Endothelial cell of umbilical vein (primary cell): ENCODE measurements around the gene SUPT3H. TPM values are rescaled to one million over a fixed set of nuclear protein-coding genes. Genes with fewer than 3 reads are reported as not detected.

Source experiments
- BruUV-seq: library from RNA; stranded (reverse); fragments of 400-500 nt; replicated peaks from 2 replicates; lab custom pipeline; 2021; lab: Mats Ljungman, UMichigan
- CTCF ChIA-PET: fragments of 300-600, 350-600 bp; sonication (Branson Sonifier 250); formaldehyde crosslinking; loops from one replicate; lab custom pipeline; 2021; ENCODE audit warnings: antibody characterized with exemption, inconsistent platforms; lab: Charles Lee
- POLR2A ChIA-PET: fragments of 300-600, 350-600 bp; sonication (Branson Sonifier 250); formaldehyde crosslinking; loops from one replicate; lab custom pipeline; 2021; ENCODE audit warnings: antibody characterized with exemption, inconsistent platforms; lab: Charles Lee
- DNase-seq: peaks from one replicate; pipeline ENCODE4 v3.0.0-alpha.2; 2011; ENCODE audit warnings: low read depth, low spot score
- FAIRE-seq: peaks from 2 replicates; lab custom pipeline; 2011; peaks lifted over from hg19 to GRCh38; lab: Jason Lieb, UNC
- H2AFZ ChIP-seq: 2 replicates; pipeline ENCODE4 v1.6.0; 2012; ENCODE audit warnings: low read depth, low read length, control low read depth, inconsistent platforms
- H3K27ac ChIP-seq: 2 replicates; pipeline ENCODE4 v1.5.1; 2011; ENCODE audit warnings: low read depth, mild to moderate bottlenecking, control low read depth, low read length, moderate library complexity; ENCODE audit not compliant: insufficient read depth
- H3K27me3 ChIP-seq, 2 experiments: 2 replicates each; pipeline versions ENCODE4 v1.6.0 to v1.6.1; 2011; ENCODE audit warnings: low read length in 2 of 2, mixed read lengths in 1 of 2; ENCODE audit not compliant: control insufficient read depth in 2 of 2, insufficient read depth in 2 of 2
- H3K36me3 ChIP-seq, 2 experiments: 2 replicates in 1 of 2; 3 replicates in 1 of 2; pipeline ENCODE4 v1.5.1; 2011; ENCODE audit warnings: low read length in 2 of 2, mild to moderate bottlenecking in 1 of 2, moderate library complexity in 1 of 2; ENCODE audit not compliant: control insufficient read depth in 2 of 2, insufficient read depth in 2 of 2; ENCODE audit errors: extremely low read depth in 1 of 2
- H3K4me1 ChIP-seq: 3 replicates; pipeline ENCODE4 v1.5.1; 2011; ENCODE audit warnings: mild to moderate bottlenecking, low read length; ENCODE audit not compliant: control insufficient read depth, insufficient read depth; ENCODE audit errors: extremely low read depth
- H3K4me2 ChIP-seq: 2 replicates; pipeline ENCODE4 v1.6.1; 2011; ENCODE audit warnings: low read length, control low read depth, mixed read lengths; ENCODE audit not compliant: insufficient read depth
- H3K4me3 ChIP-seq, 3 experiments: fragments of 200-600 bp in 1 of 3; sonication (generic), shearing (Covaris generic) in 1 of 3; replicated peaks in 1 of 3; 2 replicates each; pipeline ENCODE4 v1.5.1; 2011 to 2016; ENCODE audit warnings: control low read depth in 3 of 3, low read length in 3 of 3, mild to moderate bottlenecking in 2 of 3, inconsistent platforms in 1 of 3, low read depth in 1 of 3, moderate library complexity in 1 of 3; ENCODE audit not compliant: insufficient read depth in 1 of 3
- H3K79me2 ChIP-seq: 2 replicates; pipeline ENCODE4 v1.6.0; 2012; ENCODE audit warnings: low read length, inconsistent platforms; ENCODE audit not compliant: control insufficient read depth, insufficient read depth
- H3K9ac ChIP-seq: replicated peaks from 2 replicates; pipeline ENCODE3; 2011; ENCODE audit warnings: low read length, control low read depth; ENCODE audit not compliant: insufficient read depth; ENCODE audit errors: extremely low read depth
- H3K9me1 ChIP-seq: replicated peaks from 3 replicates; pipeline ENCODE4 v1.6.0; 2011; ENCODE audit warnings: mild to moderate bottlenecking, low read length; ENCODE audit not compliant: control insufficient read depth, insufficient read depth; ENCODE audit errors: extremely low read depth
- H3K9me3 ChIP-seq: replicated peaks from 2 replicates; pipeline ENCODE4 v1.5.1; 2012; ENCODE audit warnings: low read length, inconsistent platforms; ENCODE audit not compliant: control insufficient read depth, insufficient read depth
- H4K20me1 ChIP-seq: replicated peaks from 2 replicates; pipeline ENCODE3; 2011; ENCODE audit warnings: mild to moderate bottlenecking, low read length; ENCODE audit not compliant: control insufficient read depth, insufficient read depth; ENCODE audit errors: extremely low read depth
- CTCF ChIP-seq, 2 donors: IDR thresholded peaks; 1 replicate in 1 of 2; 2 replicates in 1 of 2; pipeline ENCODE4 v1.5.1; 2011; ENCODE audit warnings: low read length in 2 of 2, mild to moderate bottlenecking in 2 of 2, moderate library complexity in 2 of 2, control low read depth in 1 of 2, inconsistent platforms in 1 of 2, low read depth in 1 of 2; ENCODE audit not compliant: insufficient read depth in 1 of 2; ENCODE audit errors: extremely low read depth in 1 of 2
- EZH2 ChIP-seq: IDR thresholded peaks from 2 replicates; pipeline ENCODE4 v1.6.1; 2012; ENCODE audit warnings: borderline replicate concordance, low read depth, mild to moderate bottlenecking, moderate library complexity, low read length, inconsistent platforms; ENCODE audit not compliant: severe bottlenecking
- FOS ChIP-seq: IDR thresholded peaks from 2 replicates; pipeline ENCODE4 v1.6.1; 2011; ENCODE audit warnings: mild to moderate bottlenecking, low read length, moderate library complexity, borderline replicate concordance; ENCODE audit not compliant: insufficient read depth
- GATA2 ChIP-seq: IDR thresholded peaks from 2 replicates; pipeline ENCODE4 v1.7.0; 2011; ENCODE audit warnings: low read depth, mild to moderate bottlenecking, moderate library complexity, mixed read lengths, low read length; ENCODE audit not compliant: insufficient read length, insufficient read depth
- MAX ChIP-seq: IDR thresholded peaks from 2 replicates; pipeline ENCODE4 v1.6.1; 2011; ENCODE audit not compliant: insufficient read depth, insufficient read length
- POLR2AphosphoS5 ChIP-seq: IDR thresholded peaks from 2 replicates; pipeline ENCODE4 v1.6.1; 2012; ENCODE audit warnings: low read depth, mild to moderate bottlenecking, control low read depth, low read length, moderate library complexity; ENCODE audit not compliant: insufficient read depth
- dilution Hi-C: fragments of 300-500 bp; cut with MboI; formaldehyde crosslinking; loops from one replicate; pipeline ENCODE4 v1.15.0; 2019; ENCODE audit warnings: low sequenced_read_pairs; ENCODE audit not compliant: extremely low pct_ligation_motif_present
- intact Hi-C: fragments of 100-400 bp; cut with micrococcal nuclease; formaldehyde crosslinking; loops from one replicate; pipeline ENCODE4 v1.10.0; 2022
- polyA plus RNA-seq, 4 experiments: library from polyadenylated mRNA; depleted of rRNA in 3 of 4; stranded (reverse) in 3 of 4; unstranded in 1 of 4; fragments of >200 nt; gene quantifications; 2 replicates each; pipeline versions ENCODE4 v1.2.1 to v1.2.3, GENCODE V29; 2011 to 2012; ENCODE audit warnings: missing spikeins in 1 of 4
- total RNA-seq: library from RNA; stranded (reverse); gene quantifications from 2 replicates; pipeline ENCODE4 v1.2.3, GENCODE V29; 2021

The SUPT3H gene
- total and polyA plus RNA-seq, 2 donors (not counting 3 experiments of a cell fraction or from before 2014, with no cell fraction given) = 8.3 to 9.8 TPM

GRCh38 chr6:44951253-44951747 lies 426.4 kb downstream of the SUPT3H start:
- TF ChIP-seq CTCF (IDR thresholded peaks at IDR 0.05; ENCODE audit: extremely low read depth in 1 of 2, insufficient read depth in 1 of 2, low read depth in 1 of 2, low read length in 2 of 2) = no peak
- TF ChIP-seq FOS = no peak
- no peak for TF ChIP-seq POLR2AphosphoS5
- no peak for TF ChIP-seq GATA2
- no peak for TF ChIP-seq MAX
- no peak for TF ChIP-seq EZH2
- H3K27ac ChIP-seq = no peak overlapping the region
- BruUV-seq = no TSS peak
- H3K4me3 ChIP-seq = no peak overlapping the region
- dilution Hi-C loops (no loop called here), intact Hi-C loops (no loop called here)
- H3K36me3 ChIP-seq = no peaks in the 10 kb centered on the region
- no peak overlapping the region for H2AFZ ChIP-seq
- no peaks in the 10 kb centered on the region for H3K9me3 ChIP-seq
- H3K4me2 ChIP-seq = no peak overlapping the region
- H3K9me1 ChIP-seq = no peaks in the 10 kb centered on the region
- no peaks in the 10 kb centered on the region for H3K4me1 ChIP-seq
- ChIA-PET CTCF (no interaction called here), POLR2A (no interaction called here)
- FAIRE-seq (no peak), DNase-seq (no peak)
- H3K79me2 ChIP-seq = no peaks in the 10 kb centered on the region
- H3K27me3 ChIP-seq = no peaks in the 10 kb centered on the region
- no peaks in the 10 kb centered on the region for H4K20me1 ChIP-seq
- no peak overlapping the region for H3K9ac ChIP-seq
